ENCODE data around the gene CD93.

The CD93 gene

DNA sequence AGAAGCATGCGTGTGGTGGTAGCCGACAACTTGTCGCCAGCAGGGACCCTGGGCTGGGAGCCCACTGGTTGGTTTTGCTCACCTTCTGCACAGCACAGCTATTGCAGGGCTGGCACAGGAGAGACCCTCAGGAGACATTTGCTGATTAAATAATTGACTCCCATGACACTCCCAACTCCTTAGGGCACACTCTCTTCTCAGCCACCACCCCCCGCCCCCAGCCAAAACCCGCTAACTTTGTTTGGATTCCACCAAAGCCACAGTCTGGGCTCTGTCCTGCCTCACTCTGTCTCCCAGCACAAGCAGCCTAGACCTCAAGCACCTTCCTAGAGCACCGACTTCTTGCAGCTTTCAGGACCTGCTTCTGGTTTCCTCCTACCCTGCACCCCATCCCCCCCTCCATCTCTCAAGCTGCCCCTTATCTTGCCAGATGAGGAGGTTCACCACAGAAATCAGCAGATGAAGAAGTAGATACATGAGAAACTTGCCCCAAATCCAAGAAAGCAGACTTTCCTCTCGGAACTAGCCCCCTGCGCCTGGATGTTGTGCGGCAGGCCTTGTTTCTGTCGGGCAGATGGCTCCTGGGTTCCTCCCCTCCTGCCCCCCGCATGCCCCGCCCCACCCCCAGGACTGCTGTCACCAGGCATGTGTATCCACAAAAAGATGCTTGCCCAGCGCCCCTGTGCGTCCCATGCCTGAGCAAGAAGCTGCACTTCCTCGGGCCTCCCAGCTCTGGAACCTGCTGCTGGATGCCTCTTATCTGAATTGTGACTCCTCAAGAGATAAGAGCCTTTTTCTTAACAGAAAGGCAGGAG, 35.0 kb upstream of the CD93 start:
- no peak for DNase-seq (ENCODE audit: low read depth in 1 of 2, low spot score in 1 of 2)

DNA sequence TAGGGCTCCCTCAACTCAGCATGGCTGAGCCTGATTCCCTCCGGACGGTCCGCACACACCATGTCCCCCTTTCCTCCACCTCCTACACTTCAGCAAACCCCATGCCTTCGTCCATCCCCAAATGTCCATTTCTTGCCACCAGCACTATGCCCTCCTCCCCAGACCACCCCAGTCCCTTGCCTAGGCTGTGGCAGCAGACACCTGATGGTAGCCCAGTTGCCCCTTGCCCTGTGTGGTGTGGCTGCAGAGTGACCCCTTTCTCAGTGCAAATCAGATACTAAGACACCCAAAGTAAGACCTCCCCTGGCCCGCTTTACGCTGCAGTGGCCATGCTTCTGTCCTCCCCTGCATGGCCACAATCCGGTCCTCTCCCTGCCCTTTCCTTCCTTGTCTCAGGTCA, 34.1 kb upstream of the CD93 start:
- no peak for DNase-seq (ENCODE audit: low read depth in 1 of 2, low spot score in 1 of 2)

DNA sequence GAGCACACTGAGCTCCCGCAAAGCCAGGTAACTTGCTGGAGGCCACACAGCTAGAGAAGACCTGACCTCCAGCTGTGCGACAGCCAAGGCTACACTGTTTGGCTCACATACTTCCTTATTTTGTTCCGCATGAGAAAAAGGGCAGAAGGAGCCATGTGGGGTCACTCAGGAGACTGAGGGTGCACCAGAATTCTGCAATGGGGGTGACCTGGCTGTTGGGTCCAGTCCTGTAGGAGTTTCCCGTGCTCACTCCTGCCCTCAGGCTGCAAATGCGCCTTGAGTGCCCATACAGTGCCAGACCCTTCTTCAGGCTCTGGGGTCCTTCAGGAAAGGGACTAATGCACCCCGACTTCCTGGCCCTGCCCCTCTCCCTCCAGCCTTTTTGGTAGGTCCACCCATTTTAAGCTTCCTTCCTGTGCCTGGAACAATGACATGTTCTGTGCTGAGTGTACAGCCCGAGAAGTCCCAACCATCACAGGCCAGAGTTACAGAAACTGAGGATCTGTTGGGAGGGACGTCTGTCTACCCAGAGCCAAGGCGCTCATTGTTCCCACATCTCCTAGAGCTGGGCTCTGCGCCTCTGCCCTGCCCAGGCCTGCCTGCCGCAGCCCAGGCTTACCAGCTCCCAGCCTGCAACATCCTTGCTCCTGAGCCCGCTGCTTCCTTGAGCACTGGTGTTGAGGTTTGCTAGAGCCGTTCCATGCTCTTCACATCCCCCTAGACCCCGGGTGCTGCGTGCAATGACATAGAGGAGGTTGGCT, 33.5 kb upstream of the CD93 start:
- DNase-seq (ENCODE audit: low read depth in 1 of 2, low spot score in 1 of 2) = no peak

DNA sequence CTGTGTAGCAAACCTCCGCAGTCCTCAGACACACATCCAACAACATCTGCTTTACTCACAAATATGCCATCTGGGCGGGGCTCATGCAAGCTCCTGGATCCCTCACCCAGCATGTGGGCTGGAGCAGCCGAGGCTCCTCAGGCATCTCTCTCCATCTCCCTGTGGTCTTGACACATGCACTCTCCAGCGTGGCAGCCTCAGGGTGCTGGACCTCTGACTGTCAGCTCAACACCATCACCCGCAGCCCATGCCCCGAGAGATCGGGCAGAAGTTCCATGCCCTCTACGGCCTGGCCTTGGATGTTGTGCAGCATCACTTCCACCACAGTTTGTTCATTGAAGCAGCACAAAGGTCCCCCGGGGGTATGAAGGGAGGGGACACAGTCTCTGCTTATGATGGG, 32.6 kb upstream of the CD93 start:
- DNase-seq (ENCODE audit: low read depth in 1 of 2, low spot score in 1 of 2) = no peak

DNA sequence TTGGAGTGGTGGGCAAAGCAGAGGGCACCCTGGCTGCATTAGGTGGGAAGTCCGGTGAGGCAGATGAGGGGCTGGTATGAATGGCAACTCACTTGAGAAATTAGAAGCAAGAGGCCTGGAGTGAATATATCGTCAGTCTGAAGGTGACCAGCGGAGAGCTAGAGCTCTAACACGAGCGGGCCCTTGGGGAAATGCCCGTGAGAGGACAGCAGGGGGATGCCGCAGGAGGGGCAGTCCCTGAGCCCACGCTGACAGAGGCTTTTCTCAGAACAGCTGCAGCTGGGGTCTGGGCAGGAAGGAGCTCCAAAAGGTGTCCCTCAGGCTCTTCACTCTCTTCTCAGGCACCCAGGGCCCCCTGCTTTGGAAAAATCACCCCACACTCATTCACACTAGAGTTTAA, 32.0 kb upstream of the CD93 start:
- DNase-seq (ENCODE audit: low read depth in 1 of 2, low spot score in 1 of 2) = no peak

DNA sequence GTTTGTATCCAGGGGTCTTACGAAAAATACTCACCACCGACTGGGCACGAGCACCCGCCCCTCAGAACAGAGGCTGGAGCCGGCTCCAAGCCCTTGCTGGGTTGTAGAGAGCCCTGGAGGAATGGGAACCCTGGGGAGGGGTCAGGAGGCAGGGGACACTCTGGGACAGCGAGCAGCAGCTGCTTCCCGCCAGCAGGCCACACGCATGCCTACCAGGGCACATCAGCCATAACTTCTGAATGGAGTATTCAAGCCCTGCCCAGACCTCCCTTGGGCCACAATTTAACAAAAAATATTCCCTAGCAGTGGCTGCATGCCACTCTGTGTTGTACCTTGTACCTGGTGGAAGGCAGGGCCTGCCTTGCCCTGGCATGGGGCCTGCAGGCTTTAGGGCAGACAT, 31.6 kb upstream of the CD93 start:
- DNase-seq (ENCODE audit: low read depth in 1 of 2, low spot score in 1 of 2) = no peak

DNA sequence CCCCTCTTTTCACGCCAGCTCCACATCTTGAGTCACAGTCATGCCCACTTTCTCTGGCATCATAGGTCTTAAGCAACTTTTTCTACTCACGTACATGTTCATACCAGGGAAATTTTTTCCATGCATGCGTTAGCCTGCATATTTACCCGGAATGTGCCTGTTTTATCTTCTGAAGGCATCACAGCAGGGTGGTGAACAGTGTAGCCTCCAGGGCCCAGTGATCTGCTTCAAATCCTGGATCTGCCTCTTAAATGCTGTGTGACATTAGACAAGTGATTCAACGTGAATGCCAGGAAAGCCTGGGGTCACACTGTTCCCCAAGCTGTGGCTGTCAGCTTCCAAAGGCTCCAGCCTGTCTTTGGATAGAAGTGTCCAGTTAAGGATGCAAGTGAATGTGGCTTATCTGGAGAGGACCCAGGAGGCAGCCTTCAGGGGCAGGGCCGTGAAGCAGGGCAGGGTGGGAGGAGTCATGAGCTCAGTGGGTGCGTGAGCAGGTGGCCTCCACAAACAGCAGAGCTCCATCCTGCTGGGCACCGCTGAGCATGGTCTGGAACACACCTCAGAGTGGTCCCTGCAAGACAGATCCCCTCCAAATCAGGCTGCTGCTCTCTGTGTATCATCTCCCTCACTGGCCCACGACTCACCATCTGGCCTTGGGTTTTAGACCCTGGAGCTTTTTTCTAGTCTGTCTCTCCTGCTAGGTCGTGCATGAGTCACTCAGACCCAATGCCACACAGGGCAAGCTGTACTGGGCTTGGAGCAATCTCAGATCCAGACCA, 30.4 kb upstream of the CD93 start:
- DNase-seq (ENCODE audit: low read depth in 1 of 2, low spot score in 1 of 2) = no peak

DNA sequence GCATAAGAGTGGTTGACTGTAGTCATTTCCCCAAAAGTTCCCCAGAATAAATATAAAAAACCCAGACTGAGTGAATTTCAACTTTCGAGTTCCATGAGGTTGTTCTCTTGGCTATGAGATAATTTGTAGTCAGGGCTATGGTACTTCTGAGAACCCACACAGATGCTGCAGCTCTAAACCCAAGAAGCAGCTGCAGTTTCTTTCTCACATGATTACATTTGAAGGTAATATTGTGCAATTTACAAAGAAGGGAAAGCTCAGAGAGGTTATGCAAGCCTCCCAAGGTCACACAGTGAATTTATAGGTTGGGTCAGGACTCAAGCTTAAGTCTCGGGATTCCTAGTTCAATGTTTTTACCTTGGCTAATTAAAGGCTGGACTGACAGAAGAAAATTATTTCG, 29.7 kb upstream of the CD93 start:
- DNase-seq (ENCODE audit: low read depth in 1 of 2, low spot score in 1 of 2) = no peak

DNA sequence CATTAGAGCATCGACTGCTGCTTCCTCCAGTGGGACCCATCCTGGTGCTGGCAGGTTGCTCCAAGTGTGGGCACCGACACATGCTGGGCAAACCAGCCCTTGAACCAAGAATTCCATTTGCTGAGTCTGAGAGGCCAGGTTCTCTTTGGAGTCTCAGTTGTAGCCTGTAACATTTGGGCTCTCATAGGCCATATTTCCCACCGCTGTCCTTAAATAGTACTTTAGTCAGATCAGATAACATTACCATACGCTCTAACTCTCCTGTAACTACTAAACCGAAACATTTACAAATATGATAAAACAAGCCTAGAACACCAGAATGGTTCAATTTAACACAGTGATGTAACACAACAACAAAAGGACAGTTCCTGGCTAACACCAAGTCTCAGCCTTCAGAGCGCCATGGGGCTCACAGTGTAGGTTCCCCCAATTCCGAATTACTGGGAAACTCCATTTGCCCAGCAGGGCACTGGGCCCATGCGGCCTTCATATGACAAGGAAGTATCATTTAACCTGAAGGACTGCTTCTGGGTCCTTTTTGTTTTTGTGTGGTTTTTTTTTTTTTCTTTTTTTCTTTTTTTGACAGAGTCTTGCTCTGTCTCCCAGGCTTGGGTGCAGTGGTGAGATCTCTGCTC, 28.4 kb upstream of the CD93 start:
- DNase-seq (ENCODE audit: low read depth in 1 of 2, low spot score in 1 of 2) = no peak

DNA sequence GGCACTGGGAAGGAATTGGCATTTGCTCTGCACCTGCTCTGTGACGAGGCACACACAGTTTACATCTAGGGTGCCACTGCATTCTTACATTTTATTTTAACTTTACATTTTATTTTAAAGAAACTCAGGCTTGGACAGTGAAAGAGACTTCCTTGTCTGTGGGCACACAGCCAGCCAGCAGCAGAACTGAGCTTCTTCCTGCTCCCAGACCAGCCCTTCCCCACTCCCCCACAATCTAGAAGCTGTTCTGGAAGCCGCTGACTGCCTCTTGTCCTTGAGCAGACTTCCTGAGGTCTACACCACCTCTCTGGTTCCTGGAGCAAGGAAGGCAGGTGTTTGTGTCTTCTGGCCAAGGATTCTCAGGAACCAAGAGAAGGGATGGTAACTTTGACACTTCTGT, 27.9 kb upstream of the CD93 start:
- DNase-seq (ENCODE audit: low read depth in 1 of 2, low spot score in 1 of 2) = no peak

DNA sequence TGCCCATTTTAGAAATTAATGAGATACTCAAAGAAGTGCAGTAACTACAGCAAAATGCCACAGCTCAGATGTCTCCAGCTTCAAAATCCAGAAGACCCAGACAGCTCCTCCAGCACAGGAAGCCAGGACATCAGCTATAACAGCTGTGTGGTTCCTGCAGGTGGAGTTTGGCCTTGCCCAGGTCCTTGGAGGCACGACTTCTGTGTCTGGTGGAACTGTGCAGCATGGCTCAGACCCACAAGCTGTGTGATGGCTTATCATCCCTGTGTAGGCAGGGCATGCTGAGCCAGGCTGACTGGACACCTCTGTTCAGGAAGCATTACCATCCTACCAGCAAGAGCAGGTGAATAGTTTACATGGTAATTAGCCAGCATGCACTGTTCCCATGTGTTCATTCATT, 26.5 kb upstream of the CD93 start:
- no peak for DNase-seq (ENCODE audit: low read depth in 1 of 2, low spot score in 1 of 2)

DNA sequence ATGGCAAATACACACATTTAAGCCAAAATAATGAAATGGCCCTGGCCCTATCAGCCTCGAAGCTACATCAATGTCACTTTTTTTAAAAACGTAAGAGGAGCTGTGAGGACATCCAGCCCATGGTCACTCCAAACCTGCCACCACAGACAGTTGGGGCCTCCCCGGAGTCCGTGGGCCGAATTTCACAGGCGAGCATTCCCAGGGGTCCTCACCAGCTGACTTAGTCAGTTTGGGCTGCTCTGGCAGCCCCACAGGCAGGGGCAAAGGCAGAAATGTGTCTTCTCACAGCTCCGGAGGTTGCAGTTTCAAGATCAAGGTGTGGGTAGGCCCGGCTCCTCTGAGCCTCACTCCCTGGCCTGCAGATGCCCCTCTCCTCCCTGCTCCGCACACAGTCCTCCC, 25.8 kb upstream of the CD93 start:
- no peak for DNase-seq (ENCODE audit: low read depth in 1 of 2, low spot score in 1 of 2)

DNA sequence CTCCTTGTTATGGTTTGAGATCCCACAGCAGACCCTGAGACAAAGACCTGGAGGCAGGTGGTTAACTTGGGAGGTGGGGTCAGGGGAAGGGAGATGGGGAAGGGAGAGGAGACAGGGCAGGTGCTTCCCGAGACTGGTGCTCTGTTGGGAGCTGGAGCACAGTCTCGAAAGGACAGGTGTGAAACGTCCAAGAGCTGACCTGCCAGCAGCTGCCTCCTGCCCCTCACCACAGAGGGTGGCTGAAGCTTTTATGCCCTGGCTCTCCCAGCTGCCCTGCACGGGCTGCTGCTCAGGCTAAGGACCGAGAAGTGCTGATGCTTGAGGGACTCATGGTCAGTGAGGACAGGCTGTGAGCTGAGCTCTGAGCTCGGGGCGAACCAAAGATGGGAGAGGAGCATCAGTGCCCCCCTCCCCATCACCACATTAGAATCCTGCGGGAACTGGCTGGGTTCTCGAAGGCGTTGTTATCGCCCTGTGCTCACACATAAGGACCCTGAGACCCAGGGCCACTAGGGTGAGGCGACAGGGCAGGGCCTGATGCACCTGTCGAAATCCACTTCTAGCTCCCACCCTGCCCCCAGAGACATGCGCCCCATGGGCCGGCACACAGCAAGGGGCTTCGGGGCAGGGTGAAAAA, 25.3 kb upstream of the CD93 start:
- DNase-seq (ENCODE audit: low read depth in 1 of 2, low spot score in 1 of 2) = no peak

DNA sequence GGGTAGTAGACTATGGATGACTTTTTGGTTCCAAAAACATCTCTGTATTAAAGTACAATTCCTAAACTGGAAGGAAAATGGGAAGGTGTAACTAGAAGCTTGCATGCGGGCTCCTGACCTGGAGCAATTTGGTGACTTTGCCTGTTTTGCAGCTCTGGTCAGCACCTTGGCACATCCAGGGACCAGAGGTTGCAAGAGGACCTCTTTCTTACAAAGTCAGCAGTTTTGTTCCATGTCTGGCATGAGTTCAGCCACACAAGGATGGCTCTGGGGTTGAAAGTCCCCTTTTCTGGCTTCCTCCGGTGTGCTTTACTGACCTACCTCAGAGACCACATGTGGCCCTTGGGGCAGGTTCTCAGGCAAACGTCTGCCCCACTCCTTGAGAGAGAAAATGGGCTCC, 22.7 kb upstream of the CD93 start:
- DNase-seq (ENCODE audit: low read depth in 1 of 2, low spot score in 1 of 2) = no peak

DNA sequence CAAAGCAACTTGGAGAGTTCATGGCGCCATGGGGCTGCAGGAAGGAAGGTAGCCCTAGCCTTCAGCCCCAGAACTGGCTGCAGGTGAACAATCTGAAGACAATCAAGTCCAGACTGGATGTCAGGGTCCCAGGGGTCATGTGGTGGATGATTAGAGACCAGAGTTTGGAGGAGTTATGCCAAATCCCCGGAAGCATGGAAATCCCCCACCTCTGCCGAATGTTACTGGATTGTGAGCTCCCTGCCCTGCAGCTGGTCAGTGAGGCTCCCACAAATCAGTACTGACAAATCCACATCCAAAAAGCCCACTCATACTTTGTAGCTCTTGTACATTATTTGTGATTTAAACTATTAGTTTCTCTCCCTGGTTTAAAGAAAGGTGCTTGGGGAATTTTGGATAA, 21.3 kb upstream of the CD93 start:
- DNase-seq (ENCODE audit: low read depth in 1 of 2, low spot score in 1 of 2) = no peak

DNA sequence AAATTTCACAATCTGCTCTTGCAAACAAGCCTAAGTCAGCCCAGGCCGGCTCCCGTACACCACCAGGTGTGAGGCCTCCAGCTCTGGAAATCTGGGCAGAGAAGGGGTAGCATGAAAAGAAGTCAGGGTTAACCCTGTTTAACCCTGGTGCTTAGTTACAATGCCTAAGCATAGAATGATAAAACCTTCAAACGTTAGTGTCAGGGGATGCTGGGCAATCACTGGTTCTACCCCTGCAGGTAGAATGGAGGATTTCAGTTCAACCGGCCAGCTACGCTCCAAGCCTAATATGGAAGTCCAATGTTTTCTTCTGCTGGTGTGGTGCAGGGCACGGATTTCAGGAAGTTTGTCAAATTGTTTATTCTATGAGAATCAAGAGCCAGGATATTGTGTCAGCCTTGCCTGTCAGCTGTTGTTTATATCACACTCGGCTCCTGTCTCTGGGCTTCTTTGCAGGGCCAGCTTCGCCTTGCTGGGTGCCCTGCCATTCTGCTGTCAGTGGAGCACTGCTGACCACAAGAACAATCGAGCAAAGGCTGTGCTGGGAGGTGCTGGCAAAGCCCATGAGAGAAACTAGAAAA, 20.2 kb upstream of the CD93 start:
- no peak for DNase-seq (ENCODE audit: low read depth in 1 of 2, low spot score in 1 of 2)

DNA sequence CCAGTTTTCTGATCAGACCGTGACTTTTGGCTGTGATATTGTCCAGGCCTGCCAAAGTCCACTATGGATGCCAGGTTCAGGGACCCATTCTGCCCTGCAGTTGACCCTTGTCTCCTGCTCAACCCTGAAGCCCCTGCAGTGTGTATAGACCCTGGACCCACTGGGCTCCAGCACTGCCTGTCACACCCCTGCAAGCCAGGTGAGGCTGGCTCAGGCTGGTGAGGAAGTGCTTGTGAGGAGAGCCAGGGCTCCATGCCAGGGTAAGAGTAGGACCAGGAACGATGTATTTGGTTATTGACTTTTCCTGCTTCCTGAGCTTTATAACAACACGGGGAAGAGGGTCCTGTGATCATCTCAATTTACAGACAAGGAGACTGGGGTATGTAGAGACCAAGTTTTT, 19.1 kb upstream of the CD93 start:
- DNase-seq (ENCODE audit: low read depth in 1 of 2, low spot score in 1 of 2) = no peak

DNA sequence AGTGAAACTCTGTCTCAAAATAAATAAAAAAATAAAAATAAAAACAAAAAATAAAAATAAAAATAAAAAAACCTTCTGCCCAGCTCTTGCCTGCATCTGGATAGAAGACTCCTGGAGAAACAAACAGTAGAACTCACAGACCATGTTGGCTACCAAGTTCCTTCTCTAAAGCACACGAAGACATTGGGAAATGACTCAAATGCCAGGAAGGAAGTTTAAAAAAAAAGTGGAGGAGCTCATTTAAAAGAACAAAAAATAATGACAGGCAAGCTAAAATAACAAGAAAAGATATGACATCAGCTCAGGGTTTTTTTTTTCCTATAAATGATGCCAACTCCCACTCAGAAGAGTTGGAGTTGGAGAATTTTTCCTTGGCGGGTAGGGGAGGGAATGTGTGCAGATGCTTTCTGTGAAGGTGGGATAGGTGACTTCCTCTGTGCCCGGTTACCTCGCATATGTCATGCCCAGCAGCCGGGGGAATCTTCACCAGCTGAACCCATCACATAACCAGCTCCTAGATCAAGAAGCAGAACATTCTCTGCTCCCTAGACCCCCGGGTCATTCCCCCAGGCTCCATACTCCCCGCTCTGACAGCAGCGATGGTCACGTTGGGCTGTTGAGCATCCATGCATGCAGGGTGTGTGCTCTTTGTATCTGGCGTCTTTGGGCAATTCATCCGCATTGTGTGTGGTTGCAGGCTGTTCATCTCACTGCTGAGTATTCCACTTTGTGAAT, 17.3 kb upstream of the CD93 start:
- no peak for DNase-seq (ENCODE audit: low read depth in 1 of 2, low spot score in 1 of 2)

DNA sequence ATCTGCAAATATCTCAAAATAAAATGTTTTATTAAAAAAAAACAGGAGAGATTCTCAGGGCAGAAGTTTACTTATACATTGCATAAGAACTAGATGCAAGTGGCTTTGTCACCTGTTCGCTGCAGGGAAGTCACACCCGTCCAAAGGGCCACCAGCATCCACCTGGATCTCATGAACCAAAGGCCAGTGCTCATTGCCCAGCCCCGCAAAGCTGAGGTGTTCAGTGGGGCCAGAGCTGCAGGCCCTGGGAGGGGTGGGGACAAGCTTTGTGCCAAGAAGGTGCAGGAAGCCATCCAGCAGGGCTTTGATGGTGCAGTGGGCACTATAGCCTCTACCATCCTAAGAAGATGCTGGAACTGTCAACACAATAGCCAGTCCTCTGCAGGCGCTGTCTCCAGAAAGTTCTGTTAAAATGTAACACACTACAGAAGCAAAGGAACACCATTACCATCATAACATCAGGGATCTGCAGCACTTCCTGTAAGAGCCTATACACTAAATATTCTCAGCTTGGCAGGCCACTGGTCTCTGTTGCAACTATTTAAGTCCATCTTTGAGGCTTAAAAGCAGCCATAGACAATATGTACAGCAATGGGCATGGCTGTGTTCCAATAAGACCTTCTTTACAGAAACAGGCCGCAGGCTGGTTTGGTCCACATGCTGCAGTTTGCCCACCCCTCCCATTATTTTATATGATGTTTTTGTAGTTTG, 15.7 kb upstream of the CD93 start:
- no peak for DNase-seq (ENCODE audit: low read depth in 1 of 2, low spot score in 1 of 2)

Data from activated T-helper 1 cell treated with anti-CD3 and anti-CD28 coated beads, Interleukin-2, amount 50 U/mL, for 16 hours (primary cell).